ENCODE measurements around the gene TMX2.

TMX2 gene

GRCh38 chr11:57785072-57785471 is 72.7 kb downstream of the TMX2 start:
- no peak for TF ChIP-seq CTCF (conservative IDR thresholded peaks at IDR 0.05; ENCODE audit: low read length)
- H3K4me3 ChIP-seq (ENCODE audit: low read length), result no peak overlapping the region
- no peak for DNase-seq (ENCODE audit: low read depth)

- no peak for TF ChIP-seq CTCF (conservative IDR thresholded peaks at IDR 0.05; ENCODE audit: low read length)
- H3K4me3 ChIP-seq (ENCODE audit: low read length), result no peak overlapping the region
- DNase-seq (ENCODE audit: low read depth), result peak; percentile 64
These were observed 74.0 kb downstream of the TMX2 start for GRCh38 chr11:57786436-57786835.

- no peak for TF ChIP-seq CTCF (conservative IDR thresholded peaks at IDR 0.05; ENCODE audit: low read length)
- DNase-seq (ENCODE audit: low read depth), result no peak
- no peak overlapping the region for H3K4me3 ChIP-seq (ENCODE audit: low read length)
These were observed 74.7 kb downstream of the TMX2 start for GRCh38 chr11:57787006-57787604.

GRCh38 chr11:57787920-57788702 is 75.7 kb downstream of the TMX2 start:
- no peak overlapping the region for H3K4me3 ChIP-seq (ENCODE audit: low read length)
- DNase-seq (ENCODE audit: low read depth), result peak; percentile 59
- no peak for TF ChIP-seq CTCF (conservative IDR thresholded peaks at IDR 0.05; ENCODE audit: low read length)

- DNase-seq (ENCODE audit: low read depth), result no peak
- no peak overlapping the region for H3K4me3 ChIP-seq (ENCODE audit: low read length)
- no peak for TF ChIP-seq CTCF (conservative IDR thresholded peaks at IDR 0.05; ENCODE audit: low read length)
These were observed 76.3 kb downstream of the TMX2 start for GRCh38 chr11:57788703-57789088.

Data from AG10803 (cell line).